PFSK-1 (cell line): ENCODE results near the gene TNNT3.

Experiments
- FOXP2 ChIP-seq: optimal IDR thresholded peaks from 2 replicates; pipeline ENCODE3; 2011; ENCODE audit warnings: borderline replicate concordance, control low read depth, inconsistent platforms; ENCODE audit not compliant: insufficient read depth; ENCODE audit errors: extremely low read length, extremely low read depth
- POLR2AphosphoS5 ChIP-seq: IDR thresholded peaks from 2 replicates; pipeline ENCODE4 v1.6.1; 2012; ENCODE audit warnings: low read depth, mild to moderate bottlenecking, control low read depth, low read length, moderate library complexity
- SIN3A ChIP-seq: IDR thresholded peaks from 2 replicates; pipeline ENCODE4 v1.6.1; 2012; ENCODE audit warnings: mild to moderate bottlenecking, low read length, moderate library complexity, borderline replicate concordance; ENCODE audit not compliant: insufficient read depth
- TAF1 ChIP-seq: IDR thresholded peaks from 2 replicates; pipeline ENCODE4 v1.6.1; 2012; ENCODE audit warnings: low read length, control low read depth, borderline replicate concordance; ENCODE audit not compliant: insufficient read depth
- TF ChIP-seq, protein P1 (sequence below), 2 experiments: IDR thresholded peaks; 2 replicates each; pipeline versions ENCODE4 v1.6.1 to v1.8.0; 2011 to 2012; ENCODE audit warnings: low read depth in 2 of 2, low read length in 2 of 2, control low read depth in 1 of 2, inconsistent platforms in 1 of 2, mild to moderate bottlenecking in 1 of 2, moderate library complexity in 1 of 2; ENCODE audit not compliant: insufficient read depth in 1 of 2

DNA sequence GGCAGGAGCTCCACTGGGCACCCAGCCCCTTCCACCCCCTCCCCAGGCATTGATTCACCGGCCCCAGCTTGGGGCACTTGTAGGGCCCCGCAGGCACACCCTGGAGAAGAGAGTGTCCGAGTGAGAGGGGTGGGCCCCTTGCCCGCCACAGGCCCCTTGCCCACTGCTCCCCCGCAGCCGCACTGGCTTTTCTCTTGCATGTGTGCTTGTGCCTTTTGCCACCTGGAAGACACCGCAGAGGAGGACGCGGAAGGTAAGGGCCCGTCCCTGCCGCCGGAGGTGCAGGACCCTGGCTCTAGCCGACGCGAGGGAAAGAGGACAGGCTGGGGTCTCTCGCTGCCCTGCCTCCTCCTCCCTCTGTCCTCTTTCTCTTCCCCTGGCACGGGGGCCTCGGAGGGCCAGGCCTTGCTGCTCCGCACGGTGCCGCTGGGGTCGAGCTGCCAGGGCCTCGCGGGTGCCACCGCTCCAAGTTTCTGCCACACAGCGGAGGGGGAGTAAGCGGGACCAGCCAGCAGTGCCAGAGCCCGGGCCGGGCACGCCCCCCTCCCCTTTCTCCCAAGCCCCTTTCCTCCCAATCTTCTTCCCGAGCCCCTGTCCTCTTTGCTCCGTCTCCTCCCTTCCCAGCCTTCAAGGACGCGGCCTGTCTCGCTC lies 9.5 kb downstream of the TNNT3 start:
- no peak for TF ChIP-seq POLR2AphosphoS5
- TF ChIP-seq TAF1, result no peak
- TF ChIP-seq, protein P1, sequence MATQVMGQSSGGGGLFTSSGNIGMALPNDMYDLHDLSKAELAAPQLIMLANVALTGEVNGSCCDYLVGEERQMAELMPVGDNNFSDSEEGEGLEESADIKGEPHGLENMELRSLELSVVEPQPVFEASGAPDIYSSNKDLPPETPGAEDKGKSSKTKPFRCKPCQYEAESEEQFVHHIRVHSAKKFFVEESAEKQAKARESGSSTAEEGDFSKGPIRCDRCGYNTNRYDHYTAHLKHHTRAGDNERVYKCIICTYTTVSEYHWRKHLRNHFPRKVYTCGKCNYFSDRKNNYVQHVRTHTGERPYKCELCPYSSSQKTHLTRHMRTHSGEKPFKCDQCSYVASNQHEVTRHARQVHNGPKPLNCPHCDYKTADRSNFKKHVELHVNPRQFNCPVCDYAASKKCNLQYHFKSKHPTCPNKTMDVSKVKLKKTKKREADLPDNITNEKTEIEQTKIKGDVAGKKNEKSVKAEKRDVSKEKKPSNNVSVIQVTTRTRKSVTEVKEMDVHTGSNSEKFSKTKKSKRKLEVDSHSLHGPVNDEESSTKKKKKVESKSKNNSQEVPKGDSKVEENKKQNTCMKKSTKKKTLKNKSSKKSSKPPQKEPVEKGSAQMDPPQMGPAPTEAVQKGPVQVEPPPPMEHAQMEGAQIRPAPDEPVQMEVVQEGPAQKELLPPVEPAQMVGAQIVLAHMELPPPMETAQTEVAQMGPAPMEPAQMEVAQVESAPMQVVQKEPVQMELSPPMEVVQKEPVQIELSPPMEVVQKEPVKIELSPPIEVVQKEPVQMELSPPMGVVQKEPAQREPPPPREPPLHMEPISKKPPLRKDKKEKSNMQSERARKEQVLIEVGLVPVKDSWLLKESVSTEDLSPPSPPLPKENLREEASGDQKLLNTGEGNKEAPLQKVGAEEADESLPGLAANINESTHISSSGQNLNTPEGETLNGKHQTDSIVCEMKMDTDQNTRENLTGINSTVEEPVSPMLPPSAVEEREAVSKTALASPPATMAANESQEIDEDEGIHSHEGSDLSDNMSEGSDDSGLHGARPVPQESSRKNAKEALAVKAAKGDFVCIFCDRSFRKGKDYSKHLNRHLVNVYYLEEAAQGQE (IDR thresholded peaks at IDR 0.05; ENCODE audit: insufficient read depth in 1 of 2, low read depth in 2 of 2, low read length in 2 of 2), result no peak
- no peak for TF ChIP-seq FOXP2
- TF ChIP-seq SIN3A, result no peak
